Measurements from ENCODE around the gene FAM3D. TPM values are rescaled to one million over a fixed set of nuclear protein-coding genes. Genes with fewer than 3 reads are reported as not detected.

Gene FAM3D
- total and polyA plus RNA-seq, 10 of the 15 experiments (the other 5 are each of a cell fraction or from before 2014, with no cell fraction given) = 0.04 to 0.07 TPM; not detected in 8

DNA sequence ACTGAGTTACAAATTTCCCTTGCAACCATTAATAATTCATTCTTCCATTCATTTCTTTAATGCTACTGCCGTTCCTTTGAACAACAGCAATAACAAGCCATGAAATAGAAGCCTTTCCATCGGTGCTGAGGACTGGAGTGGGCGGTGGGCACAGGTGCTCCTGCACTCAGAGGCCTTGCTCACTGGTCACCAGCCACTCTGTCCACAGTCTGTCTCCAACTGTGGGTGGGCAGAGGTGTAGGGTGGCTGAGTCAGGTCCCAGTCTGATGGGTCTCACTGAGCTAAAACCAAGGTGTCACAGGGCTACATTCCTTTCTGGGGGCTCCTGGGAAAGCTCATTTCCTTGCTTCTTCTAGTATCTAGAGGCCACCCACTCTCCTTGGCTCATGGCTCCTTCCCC lies 6.3 kb upstream of the FAM3D start:
- FAIRE-seq (no peak), ATAC-seq (no peak), DNase-seq (ENCODE audit: low read depth, low spot score) (no peak)
- in situ Hi-C loops (cut with MboI) (no loop called here), intact Hi-C loops (cut with micrococcal nuclease; ENCODE audit: unreplicated experiment) (no loop called here)
- Histone ChIP-seq H3K79me2 (ENCODE audit: control insufficient read depth, insufficient read depth, low read length) (no peaks in the 10 kb centered on the region), H3K27ac (ENCODE audit: control insufficient read depth, insufficient read depth) (no peak overlapping the region), H3K36me3 (ENCODE audit: control insufficient read depth in 2 of 2, insufficient read depth in 2 of 2, low read length in 1 of 2) (no peaks in the 10 kb centered on the region), H3K27me3 (replicated peaks in 1 of 2; ENCODE audit: control insufficient read depth in 2 of 2, insufficient read depth in 2 of 2, low read length in 1 of 2) (0 out of 4 replicates have a peak, but pooled peaks cover 0 to 1% of the 10 kb centered on the region in 2 experiments), H3K9me3 (replicated peaks; ENCODE audit: control insufficient read depth, insufficient read depth, low read length) (no peaks in the 10 kb centered on the region), H4K20me1 (ENCODE audit: control insufficient read depth, insufficient read depth) (no peaks in the 10 kb centered on the region), H2AFZ (ENCODE audit: control insufficient read depth, low read depth, low read length) (no peak overlapping the region), H3K9ac (ENCODE audit: control insufficient read depth, insufficient read depth, low read length) (no peak overlapping the region), H3K4me1 (ENCODE audit: control insufficient read depth, insufficient read depth, low read length) (no peaks in the 10 kb centered on the region), H3K4me2 (ENCODE audit: control insufficient read depth, insufficient read depth) (no peak overlapping the region), H3K4me3 (no peak overlapping the region)
- BruUV-seq (replicated peaks) = no TSS peak
- SMC1A ChIA-PET (ENCODE audit: uncharacterized antibody, unreplicated experiment) = interaction anchor here (0.6 kb wide), 1 partner anchor 10 kb away, joined by 3 read pairs; no protein-coding TSS in a partner anchor
- TF ChIP-seq MYC (IDR thresholded peaks at IDR 0.05; ENCODE audit: insufficient read depth, insufficient read length, insufficient replicate concordance, low read length, severe bottlenecking) (no peak), SMARCA5 (IDR thresholded peaks at IDR 0.05) (no peak), ZNF24 (IDR thresholded peaks at IDR 0.05) (no peak), RUNX3 (IDR thresholded peaks at IDR 0.05; ENCODE audit: low read length) (no peak), SPI1 (IDR thresholded peaks at IDR 0.05; ENCODE audit: borderline replicate concordance, insufficient read depth, low read depth, low read length) (no peak), EP300 (IDR thresholded peaks at IDR 0.05; ENCODE audit: borderline replicate concordance in 1 of 2, control insufficient read depth in 1 of 2, low read depth in 2 of 2, low read length in 2 of 2) (no peak), ZNF622 (IDR thresholded peaks at IDR 0.05) (no peak), CBX5 (IDR thresholded peaks at IDR 0.05; ENCODE audit: low read depth) (no peak), POLR2AphosphoS2 (IDR thresholded peaks at IDR 0.05; ENCODE audit: low read depth, low read length) (no peak), ZSCAN29 (IDR thresholded peaks at IDR 0.05) (no peak), EED (IDR thresholded peaks at IDR 0.05; ENCODE audit: low read depth) (no peak), BMI1 (IDR thresholded peaks at IDR 0.05; ENCODE audit: borderline replicate concordance) (no peak), HDGF (IDR thresholded peaks at IDR 0.05) (no peak), SREBF1 (IDR thresholded peaks at IDR 0.05; ENCODE audit: low read length) (no peak)
- TF ChIP-seq, protein P1, sequence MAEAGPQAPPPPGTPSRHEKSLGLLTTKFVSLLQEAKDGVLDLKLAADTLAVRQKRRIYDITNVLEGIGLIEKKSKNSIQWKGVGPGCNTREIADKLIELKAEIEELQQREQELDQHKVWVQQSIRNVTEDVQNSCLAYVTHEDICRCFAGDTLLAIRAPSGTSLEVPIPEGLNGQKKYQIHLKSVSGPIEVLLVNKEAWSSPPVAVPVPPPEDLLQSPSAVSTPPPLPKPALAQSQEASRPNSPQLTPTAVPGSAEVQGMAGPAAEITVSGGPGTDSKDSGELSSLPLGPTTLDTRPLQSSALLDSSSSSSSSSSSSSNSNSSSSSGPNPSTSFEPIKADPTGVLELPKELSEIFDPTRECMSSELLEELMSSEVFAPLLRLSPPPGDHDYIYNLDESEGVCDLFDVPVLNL (IDR thresholded peaks at IDR 0.05; ENCODE audit: low read depth, low read length) = no peak
- TF ChIP-seq, protein P2, sequence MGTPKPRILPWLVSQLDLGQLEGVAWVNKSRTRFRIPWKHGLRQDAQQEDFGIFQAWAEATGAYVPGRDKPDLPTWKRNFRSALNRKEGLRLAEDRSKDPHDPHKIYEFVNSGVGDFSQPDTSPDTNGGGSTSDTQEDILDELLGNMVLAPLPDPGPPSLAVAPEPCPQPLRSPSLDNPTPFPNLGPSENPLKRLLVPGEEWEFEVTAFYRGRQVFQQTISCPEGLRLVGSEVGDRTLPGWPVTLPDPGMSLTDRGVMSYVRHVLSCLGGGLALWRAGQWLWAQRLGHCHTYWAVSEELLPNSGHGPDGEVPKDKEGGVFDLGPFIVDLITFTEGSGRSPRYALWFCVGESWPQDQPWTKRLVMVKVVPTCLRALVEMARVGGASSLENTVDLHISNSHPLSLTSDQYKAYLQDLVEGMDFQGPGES (IDR thresholded peaks at IDR 0.05) = no peak
- TF ChIP-seq, protein P3, sequence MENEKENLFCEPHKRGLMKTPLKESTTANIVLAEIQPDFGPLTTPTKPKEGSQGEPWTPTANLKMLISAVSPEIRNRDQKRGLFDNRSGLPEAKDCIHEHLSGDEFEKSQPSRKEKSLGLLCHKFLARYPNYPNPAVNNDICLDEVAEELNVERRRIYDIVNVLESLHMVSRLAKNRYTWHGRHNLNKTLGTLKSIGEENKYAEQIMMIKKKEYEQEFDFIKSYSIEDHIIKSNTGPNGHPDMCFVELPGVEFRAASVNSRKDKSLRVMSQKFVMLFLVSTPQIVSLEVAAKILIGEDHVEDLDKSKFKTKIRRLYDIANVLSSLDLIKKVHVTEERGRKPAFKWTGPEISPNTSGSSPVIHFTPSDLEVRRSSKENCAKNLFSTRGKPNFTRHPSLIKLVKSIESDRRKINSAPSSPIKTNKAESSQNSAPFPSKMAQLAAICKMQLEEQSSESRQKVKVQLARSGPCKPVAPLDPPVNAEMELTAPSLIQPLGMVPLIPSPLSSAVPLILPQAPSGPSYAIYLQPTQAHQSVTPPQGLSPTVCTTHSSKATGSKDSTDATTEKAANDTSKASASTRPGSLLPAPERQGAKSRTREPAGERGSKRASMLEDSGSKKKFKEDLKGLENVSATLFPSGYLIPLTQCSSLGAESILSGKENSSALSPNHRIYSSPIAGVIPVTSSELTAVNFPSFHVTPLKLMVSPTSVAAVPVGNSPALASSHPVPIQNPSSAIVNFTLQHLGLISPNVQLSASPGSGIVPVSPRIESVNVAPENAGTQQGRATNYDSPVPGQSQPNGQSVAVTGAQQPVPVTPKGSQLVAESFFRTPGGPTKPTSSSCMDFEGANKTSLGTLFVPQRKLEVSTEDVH (IDR thresholded peaks at IDR 0.05; ENCODE audit: low read depth, partially characterized antibody) = no peak
- TF ChIP-seq, protein P4, sequence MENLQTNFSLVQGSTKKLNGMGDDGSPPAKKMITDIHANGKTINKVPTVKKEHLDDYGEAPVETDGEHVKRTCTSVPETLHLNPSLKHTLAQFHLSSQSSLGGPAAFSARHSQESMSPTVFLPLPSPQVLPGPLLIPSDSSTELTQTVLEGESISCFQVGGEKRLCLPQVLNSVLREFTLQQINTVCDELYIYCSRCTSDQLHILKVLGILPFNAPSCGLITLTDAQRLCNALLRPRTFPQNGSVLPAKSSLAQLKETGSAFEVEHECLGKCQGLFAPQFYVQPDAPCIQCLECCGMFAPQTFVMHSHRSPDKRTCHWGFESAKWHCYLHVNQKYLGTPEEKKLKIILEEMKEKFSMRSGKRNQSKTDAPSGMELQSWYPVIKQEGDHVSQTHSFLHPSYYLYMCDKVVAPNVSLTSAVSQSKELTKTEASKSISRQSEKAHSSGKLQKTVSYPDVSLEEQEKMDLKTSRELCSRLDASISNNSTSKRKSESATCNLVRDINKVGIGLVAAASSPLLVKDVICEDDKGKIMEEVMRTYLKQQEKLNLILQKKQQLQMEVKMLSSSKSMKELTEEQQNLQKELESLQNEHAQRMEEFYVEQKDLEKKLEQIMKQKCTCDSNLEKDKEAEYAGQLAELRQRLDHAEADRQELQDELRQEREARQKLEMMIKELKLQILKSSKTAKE (IDR thresholded peaks at IDR 0.05; ENCODE audit: low read depth, poor library complexity, severe bottlenecking) = no peak
- 0% methylated on average over 3 of the region's 3 CpGs for WGBS (ENCODE audit: insufficient coverage, insufficient replicate concordance, low lambda C conversion rate, missing lambda C conversion rate)
- CTCF ChIA-PET = no interaction called here
- POLR2A ChIA-PET = no interaction called here
- RAD21 ChIA-PET (ENCODE audit: unreplicated experiment) = no interaction called here
